HepG2 (cell line): Measurements from ENCODE around the gene NSL1. TPM values are rescaled to one million over a fixed set of nuclear protein-coding genes. Genes with fewer than 3 reads are reported as not detected.

Experiments
- AHDC1 ChIP-seq: sonication (generic); formaldehyde crosslinking; IDR thresholded peaks from 2 replicates; pipeline ENCODE4 v1.5.1; 2020; ENCODE audit warnings: mild to moderate bottlenecking, missing genetic modification reagents, borderline replicate concordance
- HNF4A ChIP-seq: sonication (generic); formaldehyde crosslinking; IDR thresholded peaks from 2 replicates; pipeline ENCODE4 v1.4.0; 2020; ENCODE audit warnings: missing genetic modification reagents
- NR0B2 ChIP-seq: sonication (generic); formaldehyde crosslinking; IDR thresholded peaks from 2 replicates; pipeline ENCODE4 v1.4.0; 2020; ENCODE audit warnings: mild to moderate bottlenecking, missing genetic modification reagents
- PITX1 ChIP-seq: sonication (generic); formaldehyde crosslinking; IDR thresholded peaks from 2 replicates; pipeline ENCODE4 v1.5.1; 2020; ENCODE audit warnings: mild to moderate bottlenecking, missing genetic modification reagents
- PREB ChIP-seq: sonication (generic); formaldehyde crosslinking; IDR thresholded peaks from 2 replicates; pipeline ENCODE4 v1.4.0; 2020; ENCODE audit warnings: missing genetic modification reagents
- RELA ChIP-seq: sonication (generic); formaldehyde crosslinking; IDR thresholded peaks from 2 replicates; pipeline ENCODE4 v1.4.0; 2020; ENCODE audit warnings: missing genetic modification reagents
- RXRB ChIP-seq: IDR thresholded peaks from 2 replicates; pipeline ENCODE4 v1.6.1; 2016; ENCODE audit warnings: borderline replicate concordance, missing genetic modification reagents, missing compliant biosample characterization
- TCF7 ChIP-seq: sonication (generic); IDR thresholded peaks from 2 replicates; pipeline ENCODE4 v1.6.1; 2016; ENCODE audit warnings: antibody characterized with exemption, low read depth
- ZBTB43 ChIP-seq: sonication (generic); formaldehyde crosslinking; conservative IDR thresholded peaks from 2 replicates; pipeline ENCODE4 v1.4.0; 2020; ENCODE audit warnings: missing genetic modification reagents
- ZFP90 ChIP-seq: sonication (generic); formaldehyde crosslinking; IDR thresholded peaks from 2 replicates; pipeline ENCODE4 v1.8.0; 2022; ENCODE audit warnings: missing genetic modification reagents, mild to moderate bottlenecking, inconsistent platforms, borderline replicate concordance
- ZNF207 ChIP-seq: fragments of 450-650 bp; IDR thresholded peaks from 2 replicates; pipeline ENCODE4 v1.6.1; 2016; ENCODE audit warnings: antibody characterized with exemption, borderline replicate concordance
- ZNF407 ChIP-seq: sonication (generic); formaldehyde crosslinking; IDR thresholded peaks from one replicate; pipeline ENCODE4 v1.5.1; 2020; ENCODE audit warnings: mild to moderate bottlenecking, missing genetic modification reagents; ENCODE audit errors: not compliant biosample characterization
- ZNF678 ChIP-seq: sonication (generic); formaldehyde crosslinking; IDR thresholded peaks from 2 replicates; pipeline ENCODE4 v1.4.0; 2020; ENCODE audit warnings: mild to moderate bottlenecking, missing genetic modification reagents
- polyA plus RNA-seq, 8 experiments: library from polyadenylated mRNA; depleted of rRNA in 3 of 8; stranded (reverse) in 7 of 8; unstranded in 1 of 8; fragments of >200 nt; fragmentation: Illumina TruSeq in 4 of 8; extraction: Trizol in 4 of 8; gene quantifications; 2 replicates each; pipeline versions ENCODE4 v1.2.1 to v1.2.3, GENCODE V29; 2011 to 2016; ENCODE audit warnings: low read depth in 4 of 8, missing spikeins in 1 of 8, mixed read lengths in 1 of 8; ENCODE audit not compliant: insufficient read depth in 1 of 8
- total RNA-seq, 5 experiments: library from RNA; depleted of rRNA; stranded (reverse); fragments of >200 nt; fragmentation: Illumina TruSeq; extraction: Trizol; gene quantifications; 2 replicates each; pipeline ENCODE4 v1.2.3, GENCODE V29; 2016; ENCODE audit warnings: low read depth in 1 of 5

The NSL1 gene
- total and polyA plus RNA-seq, 2 of the 13 experiments (the other 11 are each of a cell fraction or from before 2014, with no cell fraction given), result 34.5 to 77.4 TPM

GRCh38 chr1:212819726-212820125 is 28.1 kb upstream of the NSL1 start (continued):
- no peak for TF ChIP-seq ZNF207
- no peak for TF ChIP-seq NR0B2 (CRISPR knock-in tag)
- TF ChIP-seq ZNF678 (CRISPR knock-in tag), result no peak
- 0 out of 2 replicates have a peak, but pooled peaks have one; percentile 13 for TF ChIP-seq TCF7
- TF ChIP-seq RELA (CRISPR knock-in tag), result peak; percentile 93; the same call in 1 of the 2 replicates
- TF ChIP-seq PITX1 (CRISPR knock-in tag), result no peak
- no peak for TF ChIP-seq ZNF407 (CRISPR knock-in tag)
- TF ChIP-seq HNF4A, result 0 out of 2 replicates have a peak, but pooled peaks have one; percentile 5
- no peak for TF ChIP-seq ZBTB43 (CRISPR knock-in tag)
- TF ChIP-seq RXRB (CRISPR knock-in tag), result no peak
- TF ChIP-seq PREB (CRISPR knock-in tag), result no peak
- TF ChIP-seq ZFP90 (CRISPR knock-in tag), result no peak
- no peak for TF ChIP-seq AHDC1 (CRISPR knock-in tag)
